ENCODE results near the gene FBN1. TPM values are rescaled to one million over a fixed set of nuclear protein-coding genes. Genes with fewer than 3 reads are reported as not detected.

FBN1 gene
- total and polyA plus RNA-seq, 10 of the 15 experiments (the other 5 are each of a cell fraction or from before 2014, with no cell fraction given), result 2.2 to 15.3 (median 7.0) TPM

DNA sequence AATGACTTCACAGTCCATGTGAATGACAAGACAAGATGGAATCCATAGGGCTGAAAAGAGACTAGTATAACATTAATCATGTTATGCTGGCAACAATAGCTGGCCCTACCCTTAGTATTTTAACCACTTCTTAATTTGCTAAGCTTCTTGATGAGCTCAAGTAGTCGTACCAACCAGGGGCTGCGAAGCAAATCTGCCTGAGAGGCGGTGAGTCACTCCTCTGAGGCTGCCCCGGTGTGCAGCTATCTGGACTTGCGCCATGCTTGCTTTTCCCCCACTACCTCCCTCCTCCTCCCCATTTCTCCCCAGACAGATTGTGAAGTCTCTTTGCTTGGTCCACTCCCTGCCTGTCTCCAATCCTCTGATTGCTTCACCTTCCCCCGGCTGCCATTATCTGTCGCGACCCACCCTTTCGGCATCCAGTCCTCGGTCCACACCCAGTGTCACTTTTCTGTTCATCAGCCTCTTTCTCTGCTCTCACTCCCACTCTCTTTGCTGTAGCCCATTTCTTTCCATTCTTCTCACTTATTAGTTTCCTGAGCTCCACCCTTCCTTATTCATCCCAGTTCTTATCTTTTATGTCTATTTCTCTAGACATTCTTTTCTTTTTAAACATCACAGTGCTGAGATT lies 271.6 kb downstream of the FBN1 start (continued):
- TF ChIP-seq FOS (IDR thresholded peaks at IDR 0.05; ENCODE audit: borderline replicate concordance, extremely low read depth, insufficient read length), result no peak
- no peak for TF ChIP-seq ZNF622 (IDR thresholded peaks at IDR 0.05)
- no peak for TF ChIP-seq CREM (IDR thresholded peaks at IDR 0.05; ENCODE audit: low read depth)
- TF ChIP-seq, protein P1, sequence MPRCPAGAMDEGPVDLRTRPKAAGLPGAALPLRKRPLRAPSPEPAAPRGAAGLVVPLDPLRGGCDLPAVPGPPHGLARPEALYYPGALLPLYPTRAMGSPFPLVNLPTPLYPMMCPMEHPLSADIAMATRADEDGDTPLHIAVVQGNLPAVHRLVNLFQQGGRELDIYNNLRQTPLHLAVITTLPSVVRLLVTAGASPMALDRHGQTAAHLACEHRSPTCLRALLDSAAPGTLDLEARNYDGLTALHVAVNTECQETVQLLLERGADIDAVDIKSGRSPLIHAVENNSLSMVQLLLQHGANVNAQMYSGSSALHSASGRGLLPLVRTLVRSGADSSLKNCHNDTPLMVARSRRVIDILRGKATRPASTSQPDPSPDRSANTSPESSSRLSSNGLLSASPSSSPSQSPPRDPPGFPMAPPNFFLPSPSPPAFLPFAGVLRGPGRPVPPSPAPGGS (IDR thresholded peaks at IDR 0.05; ENCODE audit: borderline replicate concordance, insufficient read depth, low read depth, low read length, poor library complexity, severe bottlenecking), result no peak
- no peak for TF ChIP-seq RELA (IDR thresholded peaks at IDR 0.05; ENCODE audit: borderline replicate concordance, partially characterized antibody)
- TF ChIP-seq CBFB (IDR thresholded peaks at IDR 0.05; ENCODE audit: low read depth), result no peak
- no peak for TF ChIP-seq CUX1 (IDR thresholded peaks at IDR 0.05; ENCODE audit: insufficient replicate concordance, low read depth, low read length)
